Gastrocnemius medialis (tissue), 4 donors: Measurements from ENCODE around the gene CYGB.

ENCODE experiments used
- CTCF ChIP-seq, 5 experiments: fragments of 450-650 bp in 3 of 5; fragments of 200-600 bp in 2 of 5; sonication (generic) in 2 of 5; IDR thresholded peaks in 4 of 5; conservative IDR thresholded peaks in 1 of 5; 1 replicate in 4 of 5; 2 replicates in 1 of 5; pipeline ENCODE4 v1.5.1; 2016 to 2019; ENCODE audit warnings: antibody characterized with exemption in 5 of 5, mild to moderate bottlenecking in 3 of 5, moderate library complexity in 3 of 5
- POLR2A ChIP-seq, 2 donors: fragments of 450-650 bp; IDR thresholded peaks; one replicate each; pipeline ENCODE4 v1.6.1; 2017; ENCODE audit warnings: antibody characterized with exemption in 2 of 2, mild to moderate bottlenecking in 2 of 2, moderate library complexity in 2 of 2

GRCh38 chr17:76566613-76566943 is 29.1 kb upstream of the CYGB start:
- TF ChIP-seq CTCF (IDR thresholded peaks at IDR 0.05 in 4 of 5, conservative IDR thresholded peaks at IDR 0.05 in 1 of 5) (no peak), POLR2A (IDR thresholded peaks at IDR 0.05) (no peak)
